Nephron (organoid): Measurements from ENCODE around the gene PLAGL1.

Experiments used
- H3K27ac Mint-ChIP-seq, 3 experiments: 2 replicates each; pipeline ENCODE4 v1.8.0; 2020; ENCODE audit warnings: mixed read lengths in 3 of 3, mild to moderate bottlenecking in 2 of 3, moderate library complexity in 1 of 3
- H3K27me3 Mint-ChIP-seq: 2 replicates; pipeline ENCODE4 v1.8.0; 2021; ENCODE audit warnings: low read depth, mild to moderate bottlenecking, moderate library complexity, mixed read lengths
- H3K36me3 Mint-ChIP-seq: 2 replicates; pipeline ENCODE4 v1.8.0; 2020; ENCODE audit warnings: low read depth, mixed read lengths
- H3K4me1 Mint-ChIP-seq: 2 replicates; pipeline ENCODE4 v1.8.0; 2020; ENCODE audit warnings: mixed read lengths
- H3K4me3 Mint-ChIP-seq, 3 experiments: 2 replicates each; pipeline ENCODE4 v1.8.0; 2020; ENCODE audit warnings: mild to moderate bottlenecking in 3 of 3, mixed read lengths in 3 of 3, moderate library complexity in 2 of 3
- H3K9me3 Mint-ChIP-seq: 2 replicates; pipeline ENCODE4 v1.8.0; 2020; ENCODE audit warnings: mixed read lengths
- CTCF ChIP-seq, 3 experiments: fragments of 200-600 bp; sonication (generic); IDR thresholded peaks; one replicate each; pipeline ENCODE4 v1.5.0; 2021; ENCODE audit warnings: antibody characterized with exemption in 3 of 3; ENCODE audit not compliant: unreplicated experiment in 3 of 3

The PLAGL1 gene

GRCh38 chr6:143986463-143987065 lies 21.5 kb downstream of the PLAGL1 start:
- Mint-ChIP-seq H3K9me3 (peaks cover 14% of the 10 kb centered on the region), H3K27ac (no peak overlapping the region), H3K4me1 (no peaks in the 10 kb centered on the region), H3K27me3 (no peaks in the 10 kb centered on the region), H3K4me3 (no peak overlapping the region), H3K36me3 (peaks cover 15% of the 10 kb centered on the region)
- no peak for TF ChIP-seq CTCF (IDR thresholded peaks at IDR 0.05; ENCODE audit: unreplicated experiment in 3 of 3)

GRCh38 chr6:143984666-143985065 lies 23.4 kb downstream of the PLAGL1 start:
- H3K4me3 Mint-ChIP-seq = no peak overlapping the region
- peak overlapping the region in 1 of 3 experiments; percentile 5 for H3K27ac Mint-ChIP-seq
- TF ChIP-seq CTCF (IDR thresholded peaks at IDR 0.05; ENCODE audit: unreplicated experiment in 3 of 3) = no peak
- H3K27me3 Mint-ChIP-seq = no peaks in the 10 kb centered on the region
- H3K4me1 Mint-ChIP-seq = no peaks in the 10 kb centered on the region
- H3K36me3 Mint-ChIP-seq = peaks cover 7% of the 10 kb centered on the region
- peaks cover 9% of the 10 kb centered on the region for H3K9me3 Mint-ChIP-seq

- no peak for TF ChIP-seq CTCF (IDR thresholded peaks at IDR 0.05; ENCODE audit: unreplicated experiment in 3 of 3)
- H3K36me3 Mint-ChIP-seq = no peaks in the 10 kb centered on the region
- no peak overlapping the region for H3K4me3 Mint-ChIP-seq
- no peaks in the 10 kb centered on the region for H3K4me1 Mint-ChIP-seq
- no peaks in the 10 kb centered on the region for H3K27me3 Mint-ChIP-seq
- H3K27ac Mint-ChIP-seq = no peak overlapping the region
- no peaks in the 10 kb centered on the region for H3K9me3 Mint-ChIP-seq
Observed at GRCh38 chr6:143982968-143983367, 25.1 kb downstream of the PLAGL1 start.

GRCh38 chr6:143980921-143981320 lies 27.1 kb downstream of the PLAGL1 start:
- no peak overlapping the region for H3K4me3 Mint-ChIP-seq
- H3K27me3 Mint-ChIP-seq = no peaks in the 10 kb centered on the region
- H3K4me1 Mint-ChIP-seq = no peaks in the 10 kb centered on the region
- no peaks in the 10 kb centered on the region for H3K9me3 Mint-ChIP-seq
- H3K36me3 Mint-ChIP-seq = no peaks in the 10 kb centered on the region
- TF ChIP-seq CTCF (IDR thresholded peaks at IDR 0.05; ENCODE audit: unreplicated experiment in 3 of 3) = no peak
- no peak overlapping the region for H3K27ac Mint-ChIP-seq

- Mint-ChIP-seq H3K27me3 (no peaks in the 10 kb centered on the region), H3K27ac (peak overlapping the region in 1 of 3 experiments; percentile 8), H3K4me1 (peaks cover 30% of the 10 kb centered on the region), H3K36me3 (no peaks in the 10 kb centered on the region), H3K9me3 (no peaks in the 10 kb centered on the region), H3K4me3 (no peak overlapping the region)
- no peak for TF ChIP-seq CTCF (IDR thresholded peaks at IDR 0.05; ENCODE audit: unreplicated experiment in 3 of 3)
Observed at GRCh38 chr6:143976806-143977349, 31.2 kb downstream of the PLAGL1 start.

GRCh38 chr6:143974089-143974488 lies 34.0 kb downstream of the PLAGL1 start:
- Mint-ChIP-seq H3K4me1 (peaks cover 57% of the 10 kb centered on the region), H3K9me3 (no peaks in the 10 kb centered on the region), H3K36me3 (no peaks in the 10 kb centered on the region), H3K27me3 (no peaks in the 10 kb centered on the region), H3K27ac (peak overlapping the region in 2 of 3 experiments; percentile 77 to 87), H3K4me3 (no peak overlapping the region)
- TF ChIP-seq CTCF (IDR thresholded peaks at IDR 0.05; ENCODE audit: unreplicated experiment in 3 of 3) = no peak
